Measurements from ENCODE around the gene HPS1. TPM values are rescaled to one million over a fixed set of nuclear protein-coding genes. Genes with fewer than 3 reads are reported as not detected.

Gene HPS1
- total and polyA plus RNA-seq, 2 of the 4 experiments (the other 2 are of a cell fraction): 14.0 to 55.2 TPM

- Histone ChIP-seq H3K23ac (ENCODE audit: low read depth, low read length) (0 out of 2 replicates have a peak overlapping the region, but pooled peaks have one; percentile 15), H3K27ac (ENCODE audit: insufficient read depth, low read length) (no peak overlapping the region), H2AK9ac (replicated peaks; ENCODE audit: low read depth, low read length, poor library complexity) (no peak overlapping the region), H2BK5ac (ENCODE audit: low read depth, low read length, poor library complexity, severe bottlenecking) (no peak overlapping the region), H3K18ac (ENCODE audit: low read depth, low read length) (peak overlapping the region; percentile 20; the same call in 1 of the 2 replicates), H3K4me3 (ENCODE audit: insufficient read depth, low read depth, low read length) (no peak overlapping the region), H3K36me3 (ENCODE audit: control insufficient read depth, insufficient read depth, low read length) (peaks cover 10% of the 10 kb centered on the region; the same call in 1 of the 2 replicates), H4K5ac (ENCODE audit: low read depth, low read length) (peak overlapping the region; percentile 6; the same call in 1 of the 2 replicates), H3K4ac (ENCODE audit: low read depth, low read length) (peak overlapping the region; percentile 37), H2BK20ac (ENCODE audit: low read depth, low read length) (peak overlapping the region; percentile 27; the same call in 1 of the 2 replicates), H4K8ac (ENCODE audit: low read depth in 2 of 2, low read length in 2 of 2) (no peak overlapping the region; a peak in 1 of 4 replicates), H3K27me3 (ENCODE audit: control insufficient read depth, insufficient read depth, low read length) (no peaks in the 10 kb centered on the region), H4K91ac (ENCODE audit: insufficient read depth, low read depth, low read length) (no peak overlapping the region), H3K9me1 (ENCODE audit: insufficient read depth, low read length) (peaks cover 19% of the 10 kb centered on the region; the same call in 1 of the 2 replicates), H4K20me1 (ENCODE audit: insufficient read depth, low read length) (no peaks in the 10 kb centered on the region), H3K9me3 (ENCODE audit: control insufficient read depth, insufficient read depth, low read length) (peaks cover 2% of the 10 kb centered on the region; the same call in 1 of the 2 replicates), H2AK5ac (ENCODE audit: low read depth, low read length) (peak overlapping the region; percentile 20; the same call in 1 of the 2 replicates), H2AFZ (replicated peaks; ENCODE audit: low read length, poor library complexity) (no peak overlapping the region), H3K14ac (replicated peaks; ENCODE audit: low read depth, low read length) (peak overlapping the region; percentile 12; the same call in 1 of the 2 replicates), H3K4me2 (ENCODE audit: low read depth, low read length) (no peak overlapping the region), H3K79me1 (ENCODE audit: low read depth in 1 of 2, low read length in 2 of 2) (peaks cover 0 to 4% of the 10 kb centered on the region in 2 experiments; a peak in 1 of 4 replicates), H2BK120ac (ENCODE audit: low read depth, low read length) (peak overlapping the region; percentile 6), H3K4me1 (ENCODE audit: control insufficient read depth, insufficient read depth, low read length) (peaks cover 31% of the 10 kb centered on the region), H3K56ac (ENCODE audit: extremely low read depth, insufficient read depth, low read length) (no peak overlapping the region), H3K9ac (ENCODE audit: low read depth, low read length) (no peak overlapping the region), H2BK15ac (ENCODE audit: low read depth, low read length) (peak overlapping the region; percentile 25; the same call in 1 of the 3 replicates)
- DNase-seq (peak; percentile 22), ATAC-seq (ENCODE audit: low read depth) (no peak)
- in situ Hi-C loops (cut with MboI; ENCODE audit: low sequenced_read_pairs): no loop called here
- TF ChIP-seq USF2 (IDR thresholded peaks at IDR 0.05; ENCODE audit: low read depth, low read length): no peak
- TF ChIP-seq MAFK (IDR thresholded peaks at IDR 0.05; ENCODE audit: low read depth, low read length): peak; percentile 99
- 90% methylated on average over 2 of the region's 8 CpGs; no CpG with 5 or more reads in 1 of the 2 experiments for WGBS, 2 experiments (ENCODE audit: extremely low coverage in 2 of 2, insufficient read length in 1 of 2)
- BruUV-seq (replicated peaks): no TSS peak
- CTCF ChIA-PET: no interaction called here
- dilution Hi-C loops (cut with HindIII; ENCODE audit: low sequenced_read_pairs, unreplicated experiment): no loop called here
- POLR2A ChIA-PET (ENCODE audit: unreplicated experiment): no interaction called here
- intact Hi-C loops (cut with micrococcal nuclease): no loop called here
Observed at GRCh38 chr10:98380493-98381339, 66.0 kb downstream of the HPS1 start.

Data from IMR-90 (cell line).